RKO (cell line): ENCODE measurements around the gene INSYN2A.

Experiments
- DNase-seq: peaks from one replicate; pipeline ENCODE4 v3.0.0-alpha.2; 2016; ENCODE audit warnings: low spot score

INSYN2A gene

DNA sequence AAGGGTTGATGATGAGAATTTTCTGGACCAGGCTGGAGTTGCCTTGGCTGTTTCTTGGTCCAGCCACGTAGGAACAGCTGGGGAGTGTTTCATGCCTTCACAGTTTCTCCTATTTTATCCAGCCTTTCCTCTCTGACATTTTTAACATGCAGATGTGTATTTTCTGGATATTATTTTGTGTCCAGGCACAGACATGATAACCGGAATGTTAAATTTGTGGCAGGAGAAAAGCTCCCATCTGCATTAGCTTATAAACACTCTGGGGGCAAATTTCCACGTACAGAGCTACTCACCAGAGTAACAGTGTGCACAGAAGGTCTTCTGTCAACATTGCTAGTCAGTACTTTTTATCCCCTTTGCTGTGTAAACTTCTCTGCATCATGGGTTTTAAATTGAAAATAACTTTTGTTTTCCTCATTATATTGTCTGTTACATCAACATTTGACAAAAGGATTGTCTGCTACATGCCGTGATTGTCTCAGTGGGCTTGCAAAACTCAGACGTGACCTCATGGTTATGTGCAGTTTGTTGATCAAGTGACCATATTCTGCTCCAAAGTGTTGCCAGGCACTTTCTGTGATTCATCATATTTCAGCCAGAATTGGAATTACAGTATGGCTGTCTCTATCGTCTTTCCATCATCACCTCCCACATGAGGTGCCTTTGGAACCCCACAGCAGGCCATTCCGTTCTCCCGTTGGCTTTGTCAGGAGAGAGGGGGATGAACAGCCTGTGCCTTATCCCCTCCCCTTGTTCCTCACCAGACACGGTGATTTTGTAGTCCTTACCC is 41.4 kb downstream of the INSYN2A start:
- no peak for DNase-seq

DNA sequence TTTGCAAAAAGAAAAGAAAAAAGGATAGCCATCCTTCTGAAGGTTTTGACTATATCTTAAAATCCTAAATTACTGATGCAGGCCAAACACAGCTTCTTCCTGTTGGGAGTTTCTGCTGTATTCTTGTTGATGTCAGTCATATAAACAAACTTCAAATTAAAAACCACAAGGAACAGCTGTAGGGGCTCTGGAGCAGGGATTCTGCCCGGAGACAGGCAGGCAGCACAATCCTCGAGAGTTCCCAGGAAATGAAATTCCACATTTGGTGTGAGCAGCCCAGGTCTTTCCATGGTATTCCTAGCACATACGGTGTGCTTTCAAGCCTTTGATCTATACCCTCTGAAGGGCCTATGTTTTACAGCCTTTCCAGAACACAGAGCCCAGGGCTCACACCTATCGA is 43.2 kb downstream of the INSYN2A start:
- no peak for DNase-seq

DNA sequence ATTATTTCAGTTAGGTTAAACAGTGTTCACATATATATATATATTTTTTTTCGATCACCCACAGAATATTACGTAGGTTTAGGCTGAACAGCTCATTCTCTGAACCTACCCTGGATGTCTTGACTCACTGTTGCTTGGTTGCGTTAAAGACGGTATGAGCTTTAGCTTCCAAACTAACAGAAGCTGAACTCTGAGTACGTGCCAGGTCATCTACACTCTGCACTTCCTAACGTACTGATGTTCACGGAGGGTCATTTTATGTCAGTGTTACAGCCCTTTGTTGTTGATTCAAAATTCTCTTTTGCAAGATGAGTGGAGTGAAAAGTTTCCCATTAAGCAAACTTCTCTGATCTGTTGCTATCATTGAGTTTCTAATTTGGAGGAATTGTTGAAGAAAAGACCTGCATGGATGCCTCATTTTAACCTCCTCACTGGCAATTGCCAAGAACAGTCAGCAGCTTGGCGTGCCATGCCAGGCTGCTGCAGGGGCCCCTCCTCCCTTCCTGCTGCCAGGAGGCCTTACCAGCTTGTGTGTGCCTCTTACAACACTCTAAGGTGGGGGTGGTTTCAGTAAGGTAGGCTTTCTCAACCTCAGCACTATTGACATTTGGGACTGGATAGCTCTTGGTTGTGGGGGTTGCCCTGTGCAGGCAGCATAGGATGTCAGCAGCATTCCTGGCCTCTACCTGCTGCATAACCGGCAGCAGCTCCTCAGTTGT is 44.3 kb downstream of the INSYN2A start:
- no peak for DNase-seq

DNA sequence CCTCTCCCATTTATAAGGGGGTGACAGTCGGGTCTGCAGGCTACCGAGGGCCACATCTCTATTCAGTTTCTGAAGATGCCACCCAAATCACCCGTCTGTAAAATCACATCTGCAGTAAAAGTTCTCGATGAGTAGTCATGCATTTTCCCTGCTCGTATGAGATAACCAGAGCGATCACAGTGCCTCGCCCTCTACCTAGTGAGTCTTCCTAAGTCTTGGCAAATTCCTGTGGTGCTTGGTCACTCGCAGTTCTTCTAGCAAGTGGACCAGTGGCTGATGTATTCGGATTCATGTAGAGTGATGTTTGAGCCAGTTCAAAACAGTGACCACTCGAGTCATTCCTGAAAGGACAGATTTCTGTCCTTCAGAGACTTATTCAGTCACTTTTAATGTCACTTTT is 44.9 kb downstream of the INSYN2A start:
- no peak for DNase-seq

DNA sequence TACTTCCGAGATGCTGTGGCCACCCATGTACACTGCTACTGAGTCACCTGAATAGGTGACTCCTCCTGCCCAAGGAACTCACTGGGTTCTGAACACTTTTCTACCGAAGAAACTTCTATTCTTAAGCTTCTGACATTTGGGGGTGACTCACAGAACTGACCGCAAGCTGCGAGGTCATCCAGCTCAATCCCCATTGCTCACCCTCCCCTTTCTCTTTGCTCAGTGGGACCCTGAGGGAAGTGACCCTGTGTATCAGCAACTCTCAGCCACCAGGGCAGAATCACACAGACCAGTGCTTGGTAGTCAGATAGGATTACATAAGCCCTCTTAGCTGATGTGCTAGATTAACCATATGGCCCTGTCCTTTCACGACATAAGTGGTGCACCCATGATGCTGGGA is 46.3 kb downstream of the INSYN2A start:
- DNase-seq: peak; percentile 37

DNA sequence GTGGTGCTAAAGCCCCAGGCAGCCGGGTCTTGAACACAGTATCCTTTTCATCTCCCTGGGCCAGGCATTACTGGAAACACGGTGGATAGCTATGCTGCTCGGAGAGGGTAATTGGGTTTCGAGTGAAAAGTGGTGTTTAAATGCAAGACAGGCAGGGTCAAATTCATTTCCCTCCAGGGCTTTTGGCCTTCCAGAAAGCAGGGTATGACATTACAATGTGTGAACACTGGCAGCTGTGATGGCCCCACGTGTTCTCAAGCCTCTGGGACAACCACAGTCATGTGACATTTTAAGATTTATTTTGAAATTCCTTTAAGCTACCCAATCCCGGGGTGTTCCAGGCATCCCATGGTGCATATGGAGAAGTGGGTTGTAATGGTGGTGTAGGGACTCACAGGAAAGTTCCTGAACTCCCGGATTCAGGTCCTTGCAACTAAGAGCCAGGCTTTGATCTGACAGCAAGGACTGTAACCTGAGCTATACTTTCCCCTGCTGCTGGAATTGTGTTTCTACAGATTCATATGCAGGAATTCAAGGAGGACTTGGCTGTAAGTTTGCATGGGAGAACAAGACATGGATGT is 46.8 kb downstream of the INSYN2A start:
- no peak for DNase-seq

DNA sequence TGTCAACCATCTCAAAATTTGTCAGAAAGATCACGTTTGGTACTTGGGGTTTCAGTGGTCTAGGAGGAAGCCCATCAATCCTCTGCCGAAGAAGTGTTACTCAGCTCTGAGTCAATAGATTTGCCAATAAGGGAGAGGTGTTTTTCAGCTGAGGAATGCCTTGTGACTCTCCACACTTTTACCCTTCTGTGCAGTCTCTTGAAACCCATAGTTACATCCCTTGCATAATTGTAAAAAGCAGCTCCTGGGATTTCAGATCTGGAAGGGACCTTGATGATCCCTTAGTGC is 47.5 kb downstream of the INSYN2A start:
- peak; percentile 67 for DNase-seq

DNA sequence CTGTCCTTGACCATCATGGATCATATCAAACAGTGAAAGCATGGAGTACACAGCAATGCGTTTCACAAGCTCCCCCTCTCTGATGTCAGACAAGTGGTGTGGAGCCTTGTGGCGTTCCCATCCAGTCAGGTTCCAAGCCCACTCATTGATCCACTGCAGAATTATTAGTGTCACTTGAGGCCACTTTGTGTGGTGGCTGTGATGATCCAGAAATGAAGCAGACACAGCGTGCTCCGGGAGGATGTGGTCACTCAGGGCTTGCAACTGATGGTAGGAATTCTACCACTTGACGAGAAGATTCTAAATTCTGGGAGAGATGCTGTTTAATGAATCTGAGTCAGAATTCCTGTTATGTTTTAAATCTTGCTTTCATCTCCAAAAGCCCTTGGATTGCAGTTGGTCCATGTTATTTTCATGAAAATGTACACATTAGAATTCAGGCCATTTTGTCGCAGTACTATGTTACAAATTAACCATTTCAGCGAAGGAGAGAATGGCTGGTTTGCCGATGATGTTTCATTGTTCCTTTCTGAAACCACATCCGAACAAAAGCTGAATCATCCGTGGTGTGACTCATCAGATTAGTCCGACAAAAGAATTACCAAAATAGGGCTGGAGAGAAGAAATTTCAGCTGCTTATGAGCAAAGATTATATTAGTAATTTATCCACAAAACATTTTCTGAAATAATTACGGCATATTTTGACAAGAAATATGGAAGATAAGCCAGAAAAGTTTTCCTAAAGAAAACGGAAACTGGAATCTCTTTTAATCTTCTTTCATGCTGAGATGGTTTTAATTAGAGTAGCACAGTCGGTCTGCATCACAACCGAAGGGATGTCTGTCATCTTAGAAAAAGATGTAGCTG is 48.1 kb downstream of the INSYN2A start:
- DNase-seq: peak; percentile 86

DNA sequence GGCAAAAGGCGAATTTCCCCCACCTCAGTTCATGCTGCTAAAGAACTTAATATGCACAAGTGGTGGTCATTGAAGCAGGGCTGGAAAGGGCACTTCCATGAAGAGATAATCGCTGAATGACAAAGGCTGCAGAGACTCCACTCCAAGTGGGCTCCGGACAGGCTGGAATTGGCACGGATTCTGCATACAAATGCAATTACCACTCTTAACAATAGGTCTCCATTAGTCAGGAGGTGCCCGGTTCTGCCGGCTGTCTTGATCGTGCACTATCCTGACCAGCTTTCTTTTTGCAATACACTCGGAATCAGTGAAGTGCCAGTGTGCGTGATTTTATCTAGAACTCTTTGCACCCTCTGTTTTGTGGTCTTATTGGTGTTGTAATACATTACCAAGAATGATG is 49.7 kb downstream of the INSYN2A start:
- DNase-seq: no peak
